ENCODE results near the gene MAP1LC3B.
A peak's percentile ranks its signal among the peaks of the same experiment; 100 is the strongest.
"Not testable (repeated sequence)": the region's sequence is repeated elsewhere in the genome, so short reads cannot be mapped to it uniquely, and the experiment has no call there.

MAP1LC3B gene

GRCh38 chr16:87359121-87359520 lies 33.0 kb upstream of the MAP1LC3B start:
- DNase-seq (ENCODE audit: insufficient read length, low spot score) = no peak
- no peak for FAIRE-seq

- FAIRE-seq (no peak), DNase-seq (ENCODE audit: insufficient read length, low spot score) (no peak)
Measured at GRCh38 chr16:87360862-87361610, 31.1 kb upstream of the MAP1LC3B start.

- DNase-seq (ENCODE audit: insufficient read length, low spot score) (no peak), FAIRE-seq (no peak)
Measured at GRCh38 chr16:87361916-87362619, 30.1 kb upstream of the MAP1LC3B start.

GRCh38 chr16:87362828-87363559 lies 29.1 kb upstream of the MAP1LC3B start:
- not testable (repeated sequence) for FAIRE-seq; DNase-seq (ENCODE audit: insufficient read length, low spot score)

- FAIRE-seq = no peak
- DNase-seq (ENCODE audit: insufficient read length, low spot score) = no peak
Measured at GRCh38 chr16:87363771-87364455, 28.2 kb upstream of the MAP1LC3B start.

GRCh38 chr16:87365021-87365713 lies 27.0 kb upstream of the MAP1LC3B start:
- DNase-seq (ENCODE audit: insufficient read length, low spot score) (no peak), FAIRE-seq (no peak)

- no peak for DNase-seq (ENCODE audit: insufficient read length, low spot score)
- no peak for FAIRE-seq
Measured at GRCh38 chr16:87366288-87366687, 25.8 kb upstream of the MAP1LC3B start.

GRCh38 chr16:87366930-87367329 lies 25.2 kb upstream of the MAP1LC3B start:
- no peak for FAIRE-seq
- DNase-seq (ENCODE audit: insufficient read length, low spot score) = no peak

GRCh38 chr16:87367529-87367928 lies 24.6 kb upstream of the MAP1LC3B start:
- no peak for FAIRE-seq
- no peak for DNase-seq (ENCODE audit: insufficient read length, low spot score)

GRCh38 chr16:87368029-87368770 lies 23.9 kb upstream of the MAP1LC3B start:
- DNase-seq (ENCODE audit: insufficient read length, low spot score) (no peak), FAIRE-seq (peak; percentile 48)

- FAIRE-seq (no peak), DNase-seq (ENCODE audit: insufficient read length, low spot score) (no peak)
Measured at GRCh38 chr16:87369117-87369765, 22.9 kb upstream of the MAP1LC3B start.

GRCh38 chr16:87369796-87370719 lies 22.1 kb upstream of the MAP1LC3B start:
- DNase-seq (ENCODE audit: insufficient read length, low spot score) (no peak), FAIRE-seq (no peak)

GRCh38 chr16:87371261-87371866 lies 20.8 kb upstream of the MAP1LC3B start:
- FAIRE-seq = no peak
- DNase-seq (ENCODE audit: insufficient read length, low spot score) = no peak

- DNase-seq (ENCODE audit: insufficient read length, low spot score) = no peak
- no peak for FAIRE-seq
Measured at GRCh38 chr16:87372305-87372704, 19.8 kb upstream of the MAP1LC3B start.

- no peak for FAIRE-seq
- no peak for DNase-seq (ENCODE audit: insufficient read length, low spot score)
Measured at GRCh38 chr16:87374313-87374712, 17.8 kb upstream of the MAP1LC3B start.

GRCh38 chr16:87375426-87376135 lies 16.6 kb upstream of the MAP1LC3B start:
- FAIRE-seq (no peak), DNase-seq (ENCODE audit: insufficient read length, low spot score) (no peak)

- FAIRE-seq = no peak
- no peak for DNase-seq (ENCODE audit: insufficient read length, low spot score)
Measured at GRCh38 chr16:87376660-87377059, 15.5 kb upstream of the MAP1LC3B start.
